H1 (cell line): ENCODE data around the gene SETD9. TPM values are rescaled to one million over a fixed set of nuclear protein-coding genes. Genes with fewer than 3 reads are reported as not detected.

ENCODE experiments used
- BACH1 ChIP-seq: IDR thresholded peaks from 2 replicates; pipeline ENCODE4 v1.6.1; 2012; ENCODE audit warnings: low read length, improper control_type of control experiment
- SAP30 ChIP-seq: fragments of 300-600 bp; sonication (generic); IDR thresholded peaks from 2 replicates; pipeline ENCODE4 v1.7.1; 2012; ENCODE audit warnings: low read length, moderate library complexity, mild to moderate bottlenecking, inconsistent platforms; ENCODE audit not compliant: insufficient read depth, insufficient replicate concordance
- SIRT6 ChIP-seq: IDR thresholded peaks from one replicate; pipeline ENCODE4 v1.7.1; 2012; ENCODE audit warnings: low read length, inconsistent platforms
- SP2 ChIP-seq: IDR thresholded peaks from 2 replicates; pipeline ENCODE4 v1.6.1; 2012; ENCODE audit warnings: mild to moderate bottlenecking, low read length, inconsistent platforms
- SRF ChIP-seq: IDR thresholded peaks from 2 replicates; pipeline ENCODE4 v1.6.1; 2011; ENCODE audit warnings: mild to moderate bottlenecking, low read depth, low read length, moderate library complexity
- polyA plus RNA-seq, 7 experiments: library from polyadenylated mRNA; depleted of rRNA in 3 of 7; stranded (reverse) in 5 of 7; unstranded in 2 of 7; fragments of >200 nt in 5 of 7; fragments of 200-250 nt in 2 of 7; gene quantifications; 1 replicate in 5 of 7; 2 replicates in 1 of 7; 4 replicates in 1 of 7; pipeline versions ENCODE4 v1.2.1 to v1.2.3, GENCODE V29; 2011 to 2013; ENCODE audit warnings: missing spikeins in 2 of 7, mixed read lengths in 2 of 7
- total RNA-seq: library from RNA; stranded (reverse); fragmentation: NEBNext Ultra II Directional; extraction: Animal tissue kit (Norgen Biotek cat#: 25700); gene quantifications from 2 replicates; pipeline ENCODE4 v1.2.1, GENCODE V29; 2021

SETD9 gene
- total and polyA plus RNA-seq, 2 of the 8 experiments (the other 6 are each of a cell fraction or from before 2014, with no cell fraction given): 4.5 to 11.9 TPM

DNA sequence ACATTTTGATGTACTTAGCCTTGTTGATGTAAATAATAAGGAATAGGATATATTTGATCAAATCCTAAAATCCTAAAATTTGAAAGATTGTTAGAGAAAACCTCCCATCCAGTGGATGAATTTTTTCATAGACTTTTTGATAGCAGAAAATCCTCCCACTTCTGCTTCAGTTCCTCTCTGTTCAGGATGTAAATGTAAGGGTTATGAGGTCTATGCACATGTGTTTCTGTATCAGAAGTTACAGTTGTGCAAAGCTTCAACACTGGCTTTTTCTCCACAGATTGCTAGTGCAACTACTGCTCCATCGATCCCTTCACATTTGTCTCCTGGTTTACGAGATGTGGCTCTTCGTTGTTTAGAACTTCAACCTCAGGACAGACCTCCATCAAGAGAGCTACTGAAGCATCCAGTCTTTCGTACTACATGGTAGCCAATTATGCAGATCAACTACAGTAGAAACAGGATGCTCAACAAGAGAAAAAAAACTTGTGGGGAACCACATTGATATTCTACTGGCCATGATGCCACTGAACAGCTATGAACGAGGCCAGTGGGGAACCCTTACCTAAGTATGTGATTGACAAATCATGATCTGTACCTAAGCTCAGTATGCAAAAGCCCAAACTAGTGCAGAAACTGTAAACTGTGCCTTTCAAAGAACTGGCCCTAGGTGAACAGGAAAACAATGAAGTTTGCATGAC lies 16.0 kb upstream of the SETD9 start (continued):
- TF ChIP-seq SP2 (no peak), BACH1 (no peak), SAP30 (no peak), SIRT6 (no peak), SRF (no peak)
